H9 (cell line): ENCODE measurements around the gene SESN2. TPM values are rescaled to one million over a fixed set of nuclear protein-coding genes. Genes with fewer than 3 reads are reported as not detected.

ENCODE experiments used
- DNase-seq: peaks from one replicate; pipeline ENCODE4 v3.0.0-alpha.2; 2017
- H2AFZ ChIP-seq: one replicate; pipeline ENCODE4 v1.6.1; 2013; ENCODE audit warnings: mild to moderate bottlenecking, low read length, control low read depth, moderate library complexity
- H2AK5ac ChIP-seq: 2 replicates; pipeline ENCODE4 v1.6.1; 2013; ENCODE audit warnings: low read length, control low read depth, mixed read lengths; ENCODE audit not compliant: insufficient read length
- H2BK120ac ChIP-seq: one replicate; pipeline ENCODE4 v1.6.1; 2013; ENCODE audit warnings: low read depth, mild to moderate bottlenecking, low read length, control low read depth, inconsistent platforms; ENCODE audit not compliant: poor library complexity, severe bottlenecking
- H2BK12ac ChIP-seq: 2 replicates; pipeline ENCODE4 v1.6.1; 2013; ENCODE audit warnings: low read length, control low read depth, mixed read lengths, low read depth; ENCODE audit not compliant: insufficient read length
- H2BK15ac ChIP-seq: 2 replicates; pipeline ENCODE4 v1.6.1; 2013; ENCODE audit warnings: low read depth, low read length, control low read depth
- H2BK20ac ChIP-seq: one replicate; pipeline ENCODE4 v1.6.1; 2013; ENCODE audit warnings: low read depth, mild to moderate bottlenecking, low read length, control low read depth, inconsistent platforms; ENCODE audit not compliant: poor library complexity, severe bottlenecking
- H2BK5ac ChIP-seq: 2 replicates; pipeline ENCODE4 v1.6.1; 2013; ENCODE audit warnings: low read length, control low read depth, mixed read lengths; ENCODE audit not compliant: insufficient read length
- H3K14ac ChIP-seq: 2 replicates; pipeline ENCODE4 v1.6.1; 2013; ENCODE audit warnings: low read length, control low read depth; ENCODE audit not compliant: insufficient read depth
- H3K18ac ChIP-seq: 2 replicates; pipeline ENCODE4 v1.6.1; 2013; ENCODE audit warnings: low read depth, mild to moderate bottlenecking, mixed read lengths, low read length, control low read depth; ENCODE audit not compliant: insufficient read length
- H3K23ac ChIP-seq: 2 replicates; pipeline ENCODE4 v1.6.1; 2013; ENCODE audit warnings: low read length, control low read depth, mixed read lengths, low read depth; ENCODE audit not compliant: insufficient read length
- H3K23me2 ChIP-seq: 2 replicates; pipeline ENCODE4 v1.6.1; 2013; ENCODE audit warnings: low read depth, mild to moderate bottlenecking, mixed read lengths, low read length, control low read depth; ENCODE audit not compliant: insufficient read length, poor library complexity, severe bottlenecking
- H3K27ac ChIP-seq: 2 replicates; pipeline ENCODE4 v1.5.1; 2013; ENCODE audit warnings: low read length, control low read depth, mixed read lengths, low read depth; ENCODE audit not compliant: insufficient read length
- H3K27me3 ChIP-seq: 2 replicates; pipeline ENCODE4 v1.6.1; 2013; ENCODE audit warnings: low read length, control low read depth, inconsistent platforms; ENCODE audit not compliant: insufficient read depth
- H3K4ac ChIP-seq: 2 replicates; pipeline ENCODE4 v1.6.1; 2013; ENCODE audit warnings: low read depth, mild to moderate bottlenecking, control low read depth, inconsistent platforms, low read length, moderate library complexity
- H3K4me1 ChIP-seq: 2 replicates; pipeline ENCODE4 v1.6.1; 2013; ENCODE audit warnings: low read length, control low read depth, inconsistent platforms; ENCODE audit not compliant: insufficient read depth
- H3K4me2 ChIP-seq: 2 replicates; pipeline ENCODE4 v1.6.1; 2013; ENCODE audit warnings: low read length, control low read depth, mixed read lengths; ENCODE audit not compliant: insufficient read length, insufficient read depth
- H3K56ac ChIP-seq: 2 replicates; pipeline ENCODE4 v1.6.1; 2013; ENCODE audit warnings: low read depth, mild to moderate bottlenecking, mixed read lengths, low read length, control low read depth; ENCODE audit not compliant: insufficient read length
- H3K79me1 ChIP-seq: 2 replicates; pipeline ENCODE4 v1.6.1; 2013; ENCODE audit warnings: low read depth, mild to moderate bottlenecking, moderate library complexity, low read length, control low read depth, inconsistent platforms; ENCODE audit not compliant: insufficient read depth, poor library complexity, severe bottlenecking
- H3K79me2 ChIP-seq: 2 replicates; pipeline ENCODE4 v1.6.1; 2013; ENCODE audit warnings: low read length, control low read depth, inconsistent platforms; ENCODE audit not compliant: insufficient read depth
- H3K9ac ChIP-seq: 2 replicates; pipeline ENCODE4 v1.6.1; 2013; ENCODE audit warnings: low read length, control low read depth, mixed read lengths; ENCODE audit not compliant: insufficient read length; ENCODE audit errors: extremely low read depth
- H3K9me3 ChIP-seq: one replicate; pipeline ENCODE4 v1.6.1; 2013; ENCODE audit warnings: low read depth, low read length, inconsistent platforms; ENCODE audit not compliant: control insufficient read depth
- H3T11ph ChIP-seq: one replicate; pipeline ENCODE4 v1.6.1; 2013; ENCODE audit warnings: mild to moderate bottlenecking, low read length, control low read depth, inconsistent platforms
- H4K20me1 ChIP-seq: one replicate; pipeline ENCODE4 v1.6.1; 2013; ENCODE audit not compliant: control insufficient read depth, insufficient read length, insufficient read depth
- H4K5ac ChIP-seq: 2 replicates; pipeline ENCODE4 v1.6.1; 2013; ENCODE audit warnings: low read depth, mild to moderate bottlenecking, mixed read lengths, low read length, control low read depth; ENCODE audit not compliant: insufficient read length
- H4K8ac ChIP-seq: replicated peaks from 2 replicates; pipeline ENCODE4 v1.6.1; 2013; ENCODE audit warnings: low read length, control low read depth, mixed read lengths, low read depth; ENCODE audit not compliant: insufficient read length
- H4K91ac ChIP-seq: 2 replicates; pipeline ENCODE4 v1.6.1; 2013; ENCODE audit warnings: low read depth, mild to moderate bottlenecking, moderate library complexity, mixed read lengths, low read length, control low read depth; ENCODE audit not compliant: insufficient read length
- H3K27ac Mint-ChIP-seq, 3 experiments: 2 replicates in 2 of 3; 3 replicates in 1 of 3; pipeline ENCODE4 v1.8.0; 2020 to 2021; ENCODE audit warnings: mixed read lengths in 3 of 3, mild to moderate bottlenecking in 1 of 3, moderate library complexity in 1 of 3
- H3K27me3 Mint-ChIP-seq: 2 replicates; pipeline ENCODE4 v1.8.0; 2021; ENCODE audit warnings: low read depth, mild to moderate bottlenecking, moderate library complexity, mixed read lengths
- H3K36me3 Mint-ChIP-seq, 3 experiments: 2 replicates in 2 of 3; 3 replicates in 1 of 3; pipeline ENCODE4 v1.8.0; 2020 to 2021; ENCODE audit warnings: low read depth in 3 of 3, mixed read lengths in 3 of 3; ENCODE audit not compliant: insufficient read depth in 1 of 3
- H3K4me1 Mint-ChIP-seq, 2 experiments: 2 replicates each; pipeline ENCODE4 v1.8.0; 2020; ENCODE audit warnings: mixed read lengths in 2 of 2
- H3K4me3 Mint-ChIP-seq, 2 experiments: 2 replicates in 1 of 2; 3 replicates in 1 of 2; pipeline ENCODE4 v1.8.0; 2020 to 2021; ENCODE audit warnings: mild to moderate bottlenecking in 2 of 2, mixed read lengths in 2 of 2, moderate library complexity in 1 of 2
- H3K9me3 Mint-ChIP-seq, 2 experiments: 2 replicates in 1 of 2; 3 replicates in 1 of 2; pipeline ENCODE4 v1.8.0; 2020; ENCODE audit warnings: mild to moderate bottlenecking in 2 of 2, mixed read lengths in 2 of 2, moderate library complexity in 1 of 2
- CTCF ChIP-seq: fragments of 200-600 bp; sonication (generic); conservative IDR thresholded peaks from 3 replicates; pipeline ENCODE4 v1.8.0; 2021; ENCODE audit warnings: antibody characterized with exemption, mild to moderate bottlenecking
- WGBS: extraction: QIAGEN DNeasy Blood & Tissue Kit; methylation state at CpG from one replicate; pipeline ENCODE4 v1.1.7; 2013; ENCODE audit warnings: missing lambda C conversion rate, low lambda C conversion rate, mixed read lengths; ENCODE audit not compliant: insufficient read length; ENCODE audit errors: extremely low coverage; 5-methylcytosine and 5-hydroxymethylcytosine counted together
- total RNA-seq: library from RNA; stranded (reverse); gene quantifications from 2 replicates; pipeline ENCODE4 v1.2.1, GENCODE V29; 2021

Gene SESN2
- total RNA-seq, 1 experiment from 2014 or later = 24.6 TPM

- Histone ChIP-seq H2BK120ac (no peak overlapping the region), H3K4ac (no peak overlapping the region), H4K8ac (no peak overlapping the region), H3K79me1 (peaks cover 5% of the 10 kb centered on the region), H2AK5ac (no peak overlapping the region), H3K27me3 (no peaks in the 10 kb centered on the region), H3K79me2 (peaks cover 6% of the 10 kb centered on the region; the same call in 1 of the 2 replicates), H3T11ph (no peak overlapping the region), H3K23me2 (peaks cover 11% of the 10 kb centered on the region), H2AFZ (no peak overlapping the region), H2BK12ac (no peak overlapping the region), H3K4me1 (no peaks in the 10 kb centered on the region), H3K27ac (no peak overlapping the region), H4K5ac (no peak overlapping the region), H3K9me3 (no peaks in the 10 kb centered on the region), H3K23ac (no peak overlapping the region), H3K18ac (no peak overlapping the region), H3K9ac (no peak overlapping the region), H2BK20ac (no peak overlapping the region), H3K14ac (no peak overlapping the region), H4K91ac (no peak overlapping the region), H4K20me1 (no peaks in the 10 kb centered on the region), H3K56ac (no peak overlapping the region), H3K4me2 (no peak overlapping the region), H2BK15ac (no peak overlapping the region), H2BK5ac (no peak overlapping the region)
- H3K36me3 Mint-ChIP-seq = peaks cover 0 to 2% (median 0%) of the 10 kb centered on the region in 3 experiments; a peak in 1 of 7 replicates
- H3K4me3 Mint-ChIP-seq = no peak overlapping the region
- H3K27ac Mint-ChIP-seq = no peak overlapping the region; a peak in 1 of 7 replicates
- no peaks in the 10 kb centered on the region for H3K9me3 Mint-ChIP-seq
- DNase-seq = no peak
- WGBS = no CpG with 5 or more reads among the region's 4 CpGs
- peaks cover 0 to 3% of the 10 kb centered on the region in 2 experiments; a peak in 1 of 4 replicates for H3K4me1 Mint-ChIP-seq
- no peak for TF ChIP-seq CTCF
- H3K27me3 Mint-ChIP-seq = no peaks in the 10 kb centered on the region
Measured at GRCh38 chr1:28240024-28240423, 19.3 kb upstream of the SESN2 start.
